A673 (cell line): ENCODE results near the gene SLCO1B1.

Experiments
- EZH2 ChIP-seq: fragments of 200-600 bp; sonication (generic); IDR thresholded peaks from 2 replicates; pipeline ENCODE4 v1.6.1; 2017; ENCODE audit warnings: borderline replicate concordance, low read depth, mild to moderate bottlenecking, mixed read lengths, antibody characterized with exemption, low read length; ENCODE audit not compliant: poor library complexity, severe bottlenecking
- TF ChIP-seq, protein P1 (sequence below): fragments of 300-800, 200-600 bp; sonication (generic); conservative IDR thresholded peaks from 2 replicates; pipeline ENCODE4 v1.5.1; 2017; ENCODE audit warnings: low read depth, mild to moderate bottlenecking, antibody characterized with exemption, low read length, moderate library complexity, mixed read lengths

- TF ChIP-seq, protein P1, sequence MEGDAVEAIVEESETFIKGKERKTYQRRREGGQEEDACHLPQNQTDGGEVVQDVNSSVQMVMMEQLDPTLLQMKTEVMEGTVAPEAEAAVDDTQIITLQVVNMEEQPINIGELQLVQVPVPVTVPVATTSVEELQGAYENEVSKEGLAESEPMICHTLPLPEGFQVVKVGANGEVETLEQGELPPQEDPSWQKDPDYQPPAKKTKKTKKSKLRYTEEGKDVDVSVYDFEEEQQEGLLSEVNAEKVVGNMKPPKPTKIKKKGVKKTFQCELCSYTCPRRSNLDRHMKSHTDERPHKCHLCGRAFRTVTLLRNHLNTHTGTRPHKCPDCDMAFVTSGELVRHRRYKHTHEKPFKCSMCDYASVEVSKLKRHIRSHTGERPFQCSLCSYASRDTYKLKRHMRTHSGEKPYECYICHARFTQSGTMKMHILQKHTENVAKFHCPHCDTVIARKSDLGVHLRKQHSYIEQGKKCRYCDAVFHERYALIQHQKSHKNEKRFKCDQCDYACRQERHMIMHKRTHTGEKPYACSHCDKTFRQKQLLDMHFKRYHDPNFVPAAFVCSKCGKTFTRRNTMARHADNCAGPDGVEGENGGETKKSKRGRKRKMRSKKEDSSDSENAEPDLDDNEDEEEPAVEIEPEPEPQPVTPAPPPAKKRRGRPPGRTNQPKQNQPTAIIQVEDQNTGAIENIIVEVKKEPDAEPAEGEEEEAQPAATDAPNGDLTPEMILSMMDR: no peak
- TF ChIP-seq EZH2: no peak
These were observed 41.1 kb downstream of the SLCO1B1 start for GRCh38 chr12:21172079-21172478.
